GM12878 (cell line): Measurements from ENCODE around the gene CTSK.

ENCODE experiments used
- CREM ChIP-seq: IDR thresholded peaks from 2 replicates; pipeline ENCODE4 v1.6.1; 2014; ENCODE audit warnings: antibody characterized with exemption, low read depth
- CUX1 ChIP-seq: IDR thresholded peaks from 2 replicates; pipeline ENCODE4 v1.6.1; 2012; ENCODE audit warnings: improper control_type of control experiment, low read depth, low read length; ENCODE audit not compliant: insufficient replicate concordance
- EP300 ChIP-seq, 2 experiments: fragments of 150-350 bp in 1 of 2; IDR thresholded peaks; 2 replicates each; pipeline ENCODE4 v1.6.1; 2011 to 2012; ENCODE audit warnings: low read depth in 2 of 2, low read length in 2 of 2, borderline replicate concordance in 1 of 2, improper control_type of control experiment in 1 of 2, inconsistent platforms in 1 of 2; ENCODE audit not compliant: control insufficient read depth in 1 of 2
- EZH2 ChIP-seq: IDR thresholded peaks from 2 replicates; pipeline ENCODE4 v1.6.1; 2012; ENCODE audit warnings: low read depth, mild to moderate bottlenecking, control low read depth, inconsistent platforms, low read length, borderline replicate concordance; ENCODE audit not compliant: control insufficient read depth
- MTA2 ChIP-seq: fragments of 450-650 bp; IDR thresholded peaks from 2 replicates; pipeline ENCODE4 v1.6.1; 2016; ENCODE audit warnings: low read depth, mild to moderate bottlenecking, moderate library complexity
- MXI1 ChIP-seq: fragments of 150-350 bp; IDR thresholded peaks from 2 replicates; pipeline ENCODE4 v1.6.1; 2011; ENCODE audit warnings: low read depth, mild to moderate bottlenecking, inconsistent platforms, low read length, improper control_type of control experiment
- POLR2A ChIP-seq: IDR thresholded peaks from 2 replicates; pipeline ENCODE4 v1.6.1; 2011; ENCODE audit warnings: low read depth, mild to moderate bottlenecking, low read length
- RAD21 ChIP-seq: IDR thresholded peaks from 2 replicates; pipeline ENCODE4 v1.6.1; 2011; ENCODE audit warnings: mild to moderate bottlenecking, low read depth, low read length, moderate library complexity; ENCODE audit not compliant: insufficient read depth
- SIX5 ChIP-seq: IDR thresholded peaks from 2 replicates; pipeline ENCODE4 v1.6.1; 2011; ENCODE audit warnings: mild to moderate bottlenecking, low read depth, low read length, moderate library complexity; ENCODE audit not compliant: severe bottlenecking
- SMC3 ChIP-seq: IDR thresholded peaks from 2 replicates; pipeline ENCODE4 v1.6.1; 2011; ENCODE audit warnings: low read length, improper control_type of control experiment, borderline replicate concordance
- USF2 ChIP-seq: IDR thresholded peaks from 2 replicates; pipeline ENCODE4 v1.6.1; 2011; ENCODE audit warnings: low read depth, low read length, improper control_type of control experiment, borderline replicate concordance

- TF ChIP-seq SIX5: no peak
- TF ChIP-seq SMC3: no peak
- TF ChIP-seq POLR2A: no peak
- TF ChIP-seq USF2: no peak
- TF ChIP-seq MXI1: no peak
- no peak for TF ChIP-seq RAD21
- TF ChIP-seq EP300 (IDR thresholded peaks at IDR 0.05; ENCODE audit: borderline replicate concordance in 1 of 2, control insufficient read depth in 1 of 2, low read depth in 2 of 2, low read length in 2 of 2): no peak
- TF ChIP-seq EZH2: no peak
- no peak for TF ChIP-seq MTA2
- TF ChIP-seq CREM: no peak
- no peak for TF ChIP-seq CUX1
Observed at GRCh38 chr1:150789396-150789795, 18.7 kb downstream of the CTSK start.
